H1 (cell line): Measurements from ENCODE around the gene TBC1D2B. TPM values are rescaled to one million over a fixed set of nuclear protein-coding genes. Genes with fewer than 3 reads are reported as not detected.

Experiments
- CTCF ChIA-PET: fragments of 300-600 bp; sonication (Branson Sonifier 250); formaldehyde crosslinking; loops from one replicate; lab custom pipeline; 2021; ENCODE audit not compliant: partially characterized antibody; lab: Charles Lee
- POLR2A ChIA-PET: fragments of 300-600 bp; sonication (Branson Sonifier 250); formaldehyde crosslinking; loops from one replicate; lab custom pipeline; 2021; ENCODE audit warnings: inconsistent platforms; ENCODE audit not compliant: partially characterized antibody; lab: Charles Lee
- DNase-seq, 2 experiments: peaks; one replicate each; pipeline versions ENCODE4 v3.0.0 to v3.0.0-alpha.2; 2010 to 2022; ENCODE audit warnings: low spot score in 2 of 2, low read depth in 1 of 2, mixed read lengths in 1 of 2
- FAIRE-seq: peaks from 2 replicates; lab custom pipeline; 2011; peaks lifted over from hg19 to GRCh38; lab: Jason Lieb, UNC
- H2AFZ ChIP-seq: 2 replicates; pipeline ENCODE4 v1.8.1; 2012; ENCODE audit warnings: low read length, inconsistent platforms
- H2AK5ac ChIP-seq: 2 replicates; pipeline ENCODE4 v1.6.1; 2013; ENCODE audit warnings: low read depth, low read length
- H2BK120ac ChIP-seq: replicated peaks from 2 replicates; pipeline ENCODE3; 2013; ENCODE audit warnings: low read depth, low read length, inconsistent platforms
- H2BK12ac ChIP-seq: 2 replicates; pipeline ENCODE4 v1.6.1; 2013; ENCODE audit warnings: low read depth, low read length
- H2BK15ac ChIP-seq: 2 replicates; pipeline ENCODE4 v1.6.1; 2013; ENCODE audit warnings: low read length
- H2BK20ac ChIP-seq: 2 replicates; pipeline ENCODE4 v1.6.1; 2013; ENCODE audit warnings: low read length
- H2BK5ac ChIP-seq: 2 replicates; pipeline ENCODE4 v1.6.1; 2013; ENCODE audit warnings: low read depth, low read length
- H3K14ac ChIP-seq: 2 replicates; pipeline ENCODE4 v1.6.1; 2013; ENCODE audit warnings: inconsistent platforms; ENCODE audit not compliant: insufficient read length
- H3K18ac ChIP-seq: 2 replicates; pipeline ENCODE4 v1.6.1; 2013; ENCODE audit warnings: low read length; ENCODE audit errors: extremely low read depth
- H3K23ac ChIP-seq: 2 replicates; pipeline ENCODE4 v1.6.1; 2013; ENCODE audit warnings: inconsistent platforms; ENCODE audit not compliant: insufficient read length
- H3K23me2 ChIP-seq: 2 replicates; pipeline ENCODE4 v1.6.1; 2013; ENCODE audit warnings: low read depth, low read length
- H3K27ac ChIP-seq: 2 replicates; pipeline ENCODE4 v1.6.1; 2011; ENCODE audit warnings: low read depth, low read length, inconsistent platforms
- H3K27me3 ChIP-seq, 4 experiments: replicated peaks in 1 of 4; 1 replicate in 1 of 4; 2 replicates in 3 of 4; pipeline versions ENCODE4 v1.6.1 to v1.8.1; 2011 to 2013; ENCODE audit warnings: low read length in 3 of 4, mild to moderate bottlenecking in 3 of 4, inconsistent platforms in 2 of 4, mixed read lengths in 2 of 4, moderate library complexity in 1 of 4; ENCODE audit not compliant: control insufficient read depth in 3 of 4, insufficient read depth in 3 of 4; ENCODE audit errors: extremely low read depth in 1 of 4
- H3K36me3 ChIP-seq, 4 experiments: 2 replicates each; pipeline versions ENCODE4 v1.6.1 to v1.8.1; 2011 to 2013; ENCODE audit warnings: mild to moderate bottlenecking in 4 of 4, low read length in 3 of 4, moderate library complexity in 2 of 4, control low read depth in 1 of 4, inconsistent platforms in 1 of 4; ENCODE audit not compliant: insufficient read depth in 4 of 4, control insufficient read depth in 2 of 4
- H3K4ac ChIP-seq: replicated peaks from 2 replicates; pipeline ENCODE3; 2013; ENCODE audit warnings: low read length, low read depth, mixed read lengths, inconsistent platforms; ENCODE audit not compliant: insufficient read length
- H3K4me1 ChIP-seq, 4 experiments: replicated peaks in 1 of 4; 1 replicate in 1 of 4; 2 replicates in 3 of 4; pipeline versions ENCODE4 v1.6.1 to v1.8.1; 2011 to 2013; ENCODE audit warnings: low read length in 3 of 4, inconsistent platforms in 2 of 4, mixed read lengths in 1 of 4; ENCODE audit not compliant: insufficient read depth in 4 of 4, control insufficient read depth in 3 of 4
- H3K4me2 ChIP-seq, 2 experiments: 2 replicates each; pipeline versions ENCODE4 v1.6.1 to v1.8.1; 2011 to 2013; ENCODE audit warnings: low read depth in 2 of 2, low read length in 2 of 2, control low read depth in 1 of 2, inconsistent platforms in 1 of 2, mild to moderate bottlenecking in 1 of 2; ENCODE audit not compliant: insufficient read depth in 1 of 2
- H3K4me3 ChIP-seq, 4 experiments: fragments of 200-600, 300-600 bp in 1 of 4; sonication (generic), shearing (Covaris generic), sonication (Bioruptor Twin) in 1 of 4; 2 replicates each; pipeline versions ENCODE4 v1.5.1 to v1.8.1; 2011 to 2016; ENCODE audit warnings: low read length in 4 of 4, low read depth in 3 of 4, control low read depth in 2 of 4, inconsistent platforms in 2 of 4, mild to moderate bottlenecking in 2 of 4, mixed read lengths in 1 of 4, moderate library complexity in 1 of 4; ENCODE audit not compliant: insufficient read depth in 2 of 4; ENCODE audit errors: extremely low read depth in 1 of 4
- H3K56ac ChIP-seq: replicated peaks from 2 replicates; pipeline ENCODE3; 2013; ENCODE audit warnings: low read depth, mild to moderate bottlenecking, mixed read lengths, low read length, inconsistent platforms; ENCODE audit not compliant: insufficient read length
- H3K79me1 ChIP-seq: 2 replicates; pipeline ENCODE4 v1.6.1; 2013; ENCODE audit warnings: low read depth, low read length, control low read depth
- H3K79me2 ChIP-seq, 2 experiments: 2 replicates each; pipeline versions ENCODE4 v1.6.1 to v1.8.1; 2012 to 2013; ENCODE audit warnings: low read length in 2 of 2, mild to moderate bottlenecking in 2 of 2, inconsistent platforms in 1 of 2; ENCODE audit not compliant: insufficient read depth in 2 of 2, control insufficient read depth in 1 of 2
- H3K9ac ChIP-seq, 4 experiments: replicated peaks in 1 of 4; 1 replicate in 1 of 4; 2 replicates in 3 of 4; pipeline versions ENCODE4 v1.6.1 to v1.8.1; 2011 to 2013; ENCODE audit warnings: low read depth in 3 of 4, low read length in 3 of 4, control low read depth in 2 of 4, mild to moderate bottlenecking in 2 of 4, moderate library complexity in 2 of 4, inconsistent platforms in 1 of 4; ENCODE audit errors: extremely low read depth in 1 of 4
- H3K9me3 ChIP-seq, 2 experiments: 2 replicates each; pipeline versions ENCODE4 v1.6.1 to v1.8.1; 2012 to 2013; ENCODE audit warnings: mild to moderate bottlenecking in 2 of 2, moderate library complexity in 2 of 2, control low read depth in 1 of 2, inconsistent platforms in 1 of 2, low read depth in 1 of 2, low read length in 1 of 2, mixed read lengths in 1 of 2; ENCODE audit not compliant: insufficient read depth in 2 of 2
- H4K20me1 ChIP-seq, 2 experiments: replicated peaks in 1 of 2; 2 replicates each; pipeline versions ENCODE3 to v1.8.1; 2011 to 2013; ENCODE audit warnings: inconsistent platforms in 2 of 2, low read length in 2 of 2, mild to moderate bottlenecking in 1 of 2; ENCODE audit not compliant: insufficient read depth in 2 of 2, control insufficient read depth in 1 of 2
- H4K5ac ChIP-seq: 2 replicates; pipeline ENCODE4 v1.6.1; 2013; ENCODE audit warnings: low read length, low read depth, mixed read lengths, inconsistent platforms; ENCODE audit not compliant: insufficient read length
- H4K8ac ChIP-seq: 2 replicates; pipeline ENCODE4 v1.8.0; 2013; ENCODE audit warnings: mild to moderate bottlenecking, moderate library complexity, low read length, inconsistent platforms; ENCODE audit not compliant: insufficient read depth; ENCODE audit errors: extremely low read depth
- H4K91ac ChIP-seq: replicated peaks from 2 replicates; pipeline ENCODE3; 2013; ENCODE audit warnings: low read length, mixed read lengths, inconsistent platforms; ENCODE audit not compliant: insufficient read length
- BRCA1 ChIP-seq: IDR thresholded peaks from 2 replicates; pipeline ENCODE4 v1.6.1; 2012; ENCODE audit warnings: low read depth, low read length, improper control_type of control experiment
- MAFK ChIP-seq: IDR thresholded peaks from 2 replicates; pipeline ENCODE4 v1.6.1; 2012; ENCODE audit warnings: low read depth, mild to moderate bottlenecking, improper control_type of control experiment, low read length
- POLR2A ChIP-seq, 2 experiments: IDR thresholded peaks; 1 replicate in 1 of 2; 2 replicates in 1 of 2; pipeline ENCODE4 v1.6.1; 2011; ENCODE audit warnings: low read depth in 2 of 2, low read length in 2 of 2, mild to moderate bottlenecking in 2 of 2; ENCODE audit errors: control extremely low read depth in 1 of 2
- SRF ChIP-seq: IDR thresholded peaks from 2 replicates; pipeline ENCODE4 v1.6.1; 2011; ENCODE audit warnings: mild to moderate bottlenecking, low read depth, low read length, moderate library complexity
- TAF7 ChIP-seq: optimal IDR thresholded peaks from 2 replicates; pipeline ENCODE3; 2011; ENCODE audit warnings: low read depth, mild to moderate bottlenecking, inconsistent platforms, low read length, moderate library complexity, borderline replicate concordance
- WGBS, 2 experiments: shearing (Covaris generic) in 1 of 2; methylation state at CpG; one replicate each; pipeline versions ENCODE4 v1.1.6 to v1.1.7; 2013 to 2015; ENCODE audit warnings: low lambda C conversion rate in 2 of 2, mixed read lengths in 2 of 2, inconsistent platforms in 1 of 2, low coverage in 1 of 2, missing lambda C conversion rate in 1 of 2; ENCODE audit not compliant: insufficient replicate concordance in 2 of 2, insufficient coverage in 1 of 2, insufficient read length in 1 of 2; ENCODE audit errors: extremely low coverage in 1 of 2, missing lambda C conversion rate in 1 of 2; 5-methylcytosine and 5-hydroxymethylcytosine counted together
- polyA plus RNA-seq, 7 experiments: library from polyadenylated mRNA; depleted of rRNA in 3 of 7; stranded (reverse) in 5 of 7; unstranded in 2 of 7; fragments of >200 nt in 5 of 7; fragments of 200-250 nt in 2 of 7; gene quantifications; 1 replicate in 5 of 7; 2 replicates in 1 of 7; 4 replicates in 1 of 7; pipeline versions ENCODE4 v1.2.1 to v1.2.3, GENCODE V29; 2011 to 2013; ENCODE audit warnings: missing spikeins in 2 of 7, mixed read lengths in 2 of 7
- total RNA-seq: library from RNA; stranded (reverse); fragmentation: NEBNext Ultra II Directional; extraction: Animal tissue kit (Norgen Biotek cat#: 25700); gene quantifications from 2 replicates; pipeline ENCODE4 v1.2.1, GENCODE V29; 2021
- TF ChIP-seq, protein P1 (sequence below): IDR thresholded peaks from 2 replicates; pipeline ENCODE4 v1.6.1; 2012; ENCODE audit warnings: inconsistent platforms

TBC1D2B gene
- total and polyA plus RNA-seq, 2 of the 8 experiments (the other 6 are each of a cell fraction or from before 2014, with no cell fraction given), result 11.9 to 19.5 TPM

GRCh38 chr15:78098131-78098755 lies 20.7 kb upstream of the TBC1D2B start:
- TF ChIP-seq, protein P1, sequence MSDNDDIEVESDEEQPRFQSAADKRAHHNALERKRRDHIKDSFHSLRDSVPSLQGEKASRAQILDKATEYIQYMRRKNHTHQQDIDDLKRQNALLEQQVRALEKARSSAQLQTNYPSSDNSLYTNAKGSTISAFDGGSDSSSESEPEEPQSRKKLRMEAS, result no peak
- no peak for TF ChIP-seq TAF7
- TF ChIP-seq POLR2A (IDR thresholded peaks at IDR 0.05; ENCODE audit: control extremely low read depth in 1 of 2, low read depth in 2 of 2, low read length in 2 of 2), result no peak
- no peak for TF ChIP-seq SRF
- TF ChIP-seq BRCA1, result no peak
- TF ChIP-seq MAFK, result no peak
- TF ChIP-seq, all 59 proteins: peak for 0
- no peak overlapping the region for H3K4me2 ChIP-seq
- H2AK5ac ChIP-seq, result no peak overlapping the region
- H3K27me3 ChIP-seq, result peaks cover 0 to 14% (median 6%) of the 10 kb centered on the region in 4 experiments; a peak in 3 of 7 replicates
- CTCF ChIA-PET, result interaction anchor here (0.6 to 16.8 kb wide), 16 partner anchors 10 to 353 kb away, joined by 3 to 226 read pairs (median 4); no protein-coding TSS in a partner anchor
- no peak overlapping the region for H3K9ac ChIP-seq
- no peak overlapping the region for H2BK120ac ChIP-seq
- H3K4ac ChIP-seq, result no peak overlapping the region
- no peak overlapping the region for H4K5ac ChIP-seq
- 88% methylated on average over 11 of the region's 11 CpGs; no CpG with 5 or more reads in 1 of the 2 experiments for WGBS, 2 experiments
- no peaks in the 10 kb centered on the region for H3K9me3 ChIP-seq
- H3K23me2 ChIP-seq, result no peaks in the 10 kb centered on the region
- H4K91ac ChIP-seq, result no peak overlapping the region
- H3K56ac ChIP-seq, result no peak overlapping the region
- FAIRE-seq, result no peak
- no peak overlapping the region for H3K27ac ChIP-seq
- no peaks in the 10 kb centered on the region for H3K79me2 ChIP-seq
- no peak overlapping the region for H3K14ac ChIP-seq
- DNase-seq, result no peak
- no peak overlapping the region for H2BK15ac ChIP-seq
- no peak overlapping the region for H3K18ac ChIP-seq
- no peak overlapping the region for H2BK5ac ChIP-seq
- H2BK12ac ChIP-seq, result no peak overlapping the region
- H3K79me1 ChIP-seq, result no peaks in the 10 kb centered on the region
- POLR2A ChIA-PET, result interaction anchor here (0.6 to 1.5 kb wide), 2 partner anchors 10 to 137 kb away, joined by 3 read pairs; no protein-coding TSS in a partner anchor
- no peak overlapping the region for H2AFZ ChIP-seq
- no peaks in the 10 kb centered on the region for H3K4me1 ChIP-seq
- H3K36me3 ChIP-seq, result no peaks in the 10 kb centered on the region
- no peak overlapping the region for H3K23ac ChIP-seq
- H3K4me3 ChIP-seq, result no peak overlapping the region
- H4K20me1 ChIP-seq, result no peaks in the 10 kb centered on the region
- H4K8ac ChIP-seq, result no peak overlapping the region
- no peak overlapping the region for H2BK20ac ChIP-seq
